Sigmoid colon (tissue), 4 donors: Measurements from ENCODE around the gene GAREM1.

Source experiments
- CTCF ChIP-seq, 4 experiments: fragments of 450-650 bp in 3 of 4; fragments of 200-600 bp in 1 of 4; IDR thresholded peaks; one replicate each; pipeline ENCODE4 v1.5.1; 2016 to 2019; ENCODE audit warnings: antibody characterized with exemption in 4 of 4, mild to moderate bottlenecking in 3 of 4, moderate library complexity in 2 of 4
- EP300 ChIP-seq, 4 donors: sonication (generic); formaldehyde crosslinking; IDR thresholded peaks; one replicate each; pipeline ENCODE4 v1.6.1; 2017; ENCODE audit warnings: antibody characterized with exemption in 4 of 4

DNA sequence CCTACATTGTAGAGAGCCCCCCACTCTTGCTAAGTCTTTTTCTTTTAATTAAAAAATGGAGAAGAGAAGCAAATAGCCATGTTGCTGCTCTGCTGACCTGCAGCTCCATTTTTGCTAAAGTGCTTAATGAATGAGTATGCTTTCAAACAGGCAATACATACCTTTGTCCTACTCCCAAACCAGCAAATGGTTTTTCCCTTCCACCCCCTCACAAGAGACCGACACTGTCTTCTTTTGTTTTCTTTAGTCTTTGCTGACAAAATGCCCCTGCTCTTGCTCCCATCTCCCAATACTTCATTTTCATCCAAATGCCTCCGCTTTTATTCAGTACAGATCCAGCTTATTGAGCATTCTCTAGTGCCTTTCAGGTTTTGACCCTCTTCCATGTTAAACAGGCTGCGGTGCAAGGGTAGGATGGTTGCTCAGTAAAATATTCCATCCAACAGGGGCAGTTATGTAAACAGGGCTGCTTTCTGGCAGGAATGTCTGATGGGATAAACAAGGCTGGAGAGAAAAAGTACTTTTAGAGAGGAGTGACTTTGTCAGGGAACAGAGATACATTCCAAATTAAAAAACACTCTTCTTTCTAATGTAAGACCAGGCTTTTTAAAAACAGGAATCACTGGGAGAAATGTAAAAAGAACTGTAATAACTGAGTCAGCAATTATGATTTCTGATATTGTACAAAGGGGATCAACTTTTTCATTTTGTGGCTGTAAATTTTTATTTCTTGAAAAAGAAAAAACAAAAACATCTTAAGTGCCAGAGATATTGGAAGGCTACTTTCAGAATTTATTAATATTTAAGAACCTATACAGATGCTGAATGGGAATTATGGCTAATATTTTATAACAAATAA, 144.0 kb downstream of the GAREM1 start:
- TF ChIP-seq EP300 (IDR thresholded peaks at IDR 0.05) (no peak), CTCF (IDR thresholded peaks at IDR 0.05) (no peak)
